Measurements from ENCODE around the gene IGHMBP2.

Gene IGHMBP2

GRCh38 chr11:68939583-68940555 is 36.2 kb downstream of the IGHMBP2 start:
- DNase-seq (ENCODE audit: low spot score) = no peak

DNA sequence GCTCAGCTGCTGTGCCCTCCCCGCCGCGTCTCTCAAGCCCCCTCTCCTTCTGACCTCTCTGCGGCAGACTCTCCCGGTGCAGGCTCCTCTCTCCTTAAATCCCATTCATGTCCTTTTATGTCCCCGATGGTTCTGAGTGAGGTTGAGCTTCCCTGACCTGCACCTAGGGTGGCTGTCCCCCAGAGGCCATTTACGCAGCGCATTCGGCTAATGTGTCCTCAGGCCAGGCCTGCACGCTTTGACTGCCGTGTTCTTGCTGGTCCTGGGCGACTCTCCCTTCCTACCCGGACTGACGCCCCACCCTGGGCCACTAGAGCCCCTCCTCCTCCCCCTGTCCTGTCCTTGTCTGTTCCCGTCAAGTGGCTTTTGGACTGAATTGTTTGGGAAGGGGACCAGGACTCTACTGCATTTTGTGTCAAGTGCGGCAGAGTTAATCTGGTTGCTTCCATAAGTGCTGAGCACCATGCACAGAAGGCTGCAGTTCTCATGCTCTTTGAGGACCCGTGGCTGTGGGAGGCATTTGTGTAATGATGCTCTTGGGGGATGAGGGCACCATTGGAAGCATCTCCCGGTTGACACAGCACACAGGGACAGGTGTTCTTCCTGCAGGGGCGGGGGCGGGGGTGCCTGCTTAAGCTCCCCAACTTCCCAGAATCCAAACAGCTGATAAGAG is 37.1 kb downstream of the IGHMBP2 start:
- no peak for DNase-seq (ENCODE audit: low spot score)

GRCh38 chr11:68941324-68942094 is 37.8 kb downstream of the IGHMBP2 start:
- no peak for DNase-seq (ENCODE audit: low spot score)

DNA sequence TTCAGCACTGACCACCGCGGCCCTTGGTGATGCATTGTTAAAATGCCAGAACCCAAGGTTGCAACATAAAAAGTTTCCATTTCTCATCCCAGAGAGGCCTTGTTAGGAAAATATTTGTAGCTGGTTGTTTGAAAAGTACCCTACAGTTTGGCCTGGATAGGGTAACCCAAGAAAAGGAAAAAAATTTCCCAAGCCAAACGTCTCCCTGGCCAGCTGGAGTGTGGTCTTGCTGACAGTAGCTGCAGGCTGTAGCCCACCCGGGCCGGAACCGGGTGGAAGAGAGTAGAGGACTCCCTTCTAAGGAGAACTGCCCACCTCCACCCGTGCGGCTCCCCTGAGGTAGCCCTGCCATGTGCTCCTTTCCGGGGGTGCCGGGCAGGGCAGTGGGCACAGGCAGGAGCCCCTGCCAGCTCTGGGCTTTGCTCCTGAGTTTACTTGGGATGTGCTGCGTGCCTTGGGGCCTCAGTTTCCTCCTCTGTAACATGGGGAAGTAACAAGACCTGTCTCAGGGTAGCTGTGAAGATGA is 38.5 kb downstream of the IGHMBP2 start:
- no peak for DNase-seq (ENCODE audit: low spot score)

GRCh38 chr11:68942751-68943271 is 39.1 kb downstream of the IGHMBP2 start:
- DNase-seq (ENCODE audit: low spot score) = no peak

DNA sequence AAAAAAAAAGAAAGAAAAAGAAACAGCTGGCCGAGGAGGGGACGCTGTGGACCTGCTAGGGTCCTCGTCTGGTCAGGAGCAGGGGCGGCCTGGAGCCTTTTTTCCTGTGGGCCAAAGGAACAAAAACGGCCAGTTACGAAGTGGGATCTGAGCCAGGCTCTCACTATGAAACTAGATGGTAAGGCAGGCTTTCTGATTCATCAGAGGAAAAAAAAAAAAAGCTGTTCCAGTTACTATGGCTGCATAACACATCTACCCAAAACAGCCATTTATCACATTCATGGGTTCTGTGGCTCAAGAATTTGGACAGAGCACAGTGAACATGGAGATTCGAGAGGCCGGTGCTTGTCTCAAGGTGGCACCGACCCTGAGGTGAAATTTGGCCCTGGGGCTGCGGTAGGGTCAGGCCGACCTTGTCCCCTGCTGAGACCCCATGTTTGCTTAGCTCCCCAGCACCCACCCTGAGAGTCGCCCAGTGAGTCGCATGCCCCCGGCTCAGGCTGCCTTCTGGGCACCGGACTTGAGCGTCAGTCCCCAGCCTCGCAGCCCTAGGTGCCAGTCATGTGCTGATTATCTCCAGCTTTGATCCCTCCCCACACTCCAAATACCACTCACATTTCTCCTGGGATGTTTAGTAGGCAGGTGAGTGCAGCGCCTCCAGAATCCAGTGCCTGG is 42.9 kb downstream of the IGHMBP2 start:
- DNase-seq (ENCODE audit: low spot score) = no peak

- DNase-seq (ENCODE audit: low spot score) = no peak
These were observed 43.5 kb downstream of the IGHMBP2 start for GRCh38 chr11:68947151-68947550.

- no peak for DNase-seq (ENCODE audit: low spot score)
These were observed 44.8 kb downstream of the IGHMBP2 start for GRCh38 chr11:68948496-68948895.

DNA sequence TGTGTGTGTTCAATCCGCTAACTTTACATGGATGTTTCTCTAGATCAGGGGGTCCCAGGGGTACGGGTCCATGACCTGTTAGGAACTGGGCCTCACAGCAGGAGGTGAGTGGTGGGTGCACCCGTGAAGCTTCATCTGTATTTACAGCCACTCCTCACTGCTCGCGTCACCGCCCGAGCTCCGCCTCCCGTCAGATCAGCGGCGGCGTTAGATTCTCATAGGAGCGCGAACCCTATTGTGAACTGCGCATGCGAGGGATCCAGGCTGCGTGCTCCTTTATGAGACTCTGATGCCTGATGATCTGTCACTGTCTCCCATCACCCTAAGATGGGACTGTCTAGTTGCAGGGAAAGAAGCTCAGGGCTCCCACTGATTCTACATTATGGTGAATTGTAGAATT is 45.2 kb downstream of the IGHMBP2 start:
- no peak for DNase-seq (ENCODE audit: low spot score)

DNA sequence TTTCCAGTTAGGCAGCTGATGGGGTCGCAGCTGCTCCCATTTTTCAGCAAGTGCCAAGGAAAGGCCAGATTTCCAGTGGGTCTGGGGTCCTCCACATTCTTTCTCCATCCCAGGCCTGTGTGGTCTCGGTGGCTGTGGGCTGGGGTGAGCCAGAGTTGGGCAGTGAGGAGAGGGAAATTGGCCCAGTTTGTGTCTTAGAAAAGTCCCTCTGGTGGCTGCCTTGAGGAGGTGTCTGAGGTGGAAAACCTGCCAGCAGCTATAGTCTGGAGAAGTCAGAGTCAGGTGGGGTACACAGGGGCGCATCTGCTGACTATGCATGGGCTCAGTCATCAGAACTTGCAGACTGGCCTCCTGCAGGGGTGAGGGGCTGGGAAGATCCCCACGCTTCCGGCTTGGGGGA is 46.6 kb downstream of the IGHMBP2 start:
- no peak for DNase-seq (ENCODE audit: low spot score)

GRCh38 chr11:68950762-68951161 is 47.1 kb downstream of the IGHMBP2 start:
- no peak for DNase-seq (ENCODE audit: low spot score)

DNA sequence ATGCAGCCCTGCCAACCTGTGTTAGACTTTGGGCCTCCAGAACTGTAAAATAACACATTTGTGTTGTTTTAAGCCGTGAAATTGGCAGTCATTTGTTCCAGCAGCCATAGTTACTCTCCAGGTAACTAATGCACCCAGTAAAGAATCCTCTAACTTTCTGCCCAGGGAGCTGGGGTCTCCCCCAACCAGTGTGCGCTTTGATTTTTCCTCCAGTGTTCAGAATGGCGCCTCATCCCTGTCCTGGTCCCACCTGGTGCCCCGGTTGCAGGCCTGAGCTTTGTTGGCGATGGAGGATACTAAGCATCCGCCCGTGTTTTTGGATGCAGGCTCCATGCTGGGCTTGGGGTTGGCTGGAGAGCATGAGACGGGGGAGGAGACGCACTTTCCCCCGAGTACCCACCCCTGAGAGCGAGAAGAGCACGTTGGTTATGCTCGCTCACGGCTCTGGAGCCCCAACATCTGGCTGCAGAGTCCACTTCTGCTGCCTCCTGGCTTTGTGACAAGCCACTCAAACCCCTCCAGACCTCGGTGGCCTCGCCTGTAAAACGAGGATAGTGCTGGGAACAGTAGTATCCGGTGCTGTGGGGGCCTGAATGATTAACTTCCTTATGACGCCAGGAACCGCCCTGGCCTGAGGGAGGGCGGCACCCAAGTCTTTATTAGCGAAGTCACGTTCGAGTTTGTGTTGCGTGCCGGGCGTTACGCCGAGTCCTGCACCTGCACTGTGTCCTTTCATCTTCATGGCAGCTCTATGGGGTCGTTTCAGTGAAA is 51.3 kb downstream of the IGHMBP2 start:
- no peak for DNase-seq (ENCODE audit: low spot score)

GRCh38 chr11:68955607-68955958 is 51.9 kb downstream of the IGHMBP2 start:
- DNase-seq (ENCODE audit: low spot score) = no peak

GRCh38 chr11:68956142-68956541 is 52.5 kb downstream of the IGHMBP2 start:
- DNase-seq (ENCODE audit: low spot score) = peak; percentile 12

- no peak for DNase-seq (ENCODE audit: low spot score)
These were observed 53.0 kb downstream of the IGHMBP2 start for GRCh38 chr11:68956547-68957254.

- DNase-seq (ENCODE audit: low spot score) = no peak
These were observed 54.5 kb downstream of the IGHMBP2 start for GRCh38 chr11:68958211-68958610.

GRCh38 chr11:68959465-68960293 is 56.0 kb downstream of the IGHMBP2 start:
- DNase-seq (ENCODE audit: low spot score) = no peak

DNA sequence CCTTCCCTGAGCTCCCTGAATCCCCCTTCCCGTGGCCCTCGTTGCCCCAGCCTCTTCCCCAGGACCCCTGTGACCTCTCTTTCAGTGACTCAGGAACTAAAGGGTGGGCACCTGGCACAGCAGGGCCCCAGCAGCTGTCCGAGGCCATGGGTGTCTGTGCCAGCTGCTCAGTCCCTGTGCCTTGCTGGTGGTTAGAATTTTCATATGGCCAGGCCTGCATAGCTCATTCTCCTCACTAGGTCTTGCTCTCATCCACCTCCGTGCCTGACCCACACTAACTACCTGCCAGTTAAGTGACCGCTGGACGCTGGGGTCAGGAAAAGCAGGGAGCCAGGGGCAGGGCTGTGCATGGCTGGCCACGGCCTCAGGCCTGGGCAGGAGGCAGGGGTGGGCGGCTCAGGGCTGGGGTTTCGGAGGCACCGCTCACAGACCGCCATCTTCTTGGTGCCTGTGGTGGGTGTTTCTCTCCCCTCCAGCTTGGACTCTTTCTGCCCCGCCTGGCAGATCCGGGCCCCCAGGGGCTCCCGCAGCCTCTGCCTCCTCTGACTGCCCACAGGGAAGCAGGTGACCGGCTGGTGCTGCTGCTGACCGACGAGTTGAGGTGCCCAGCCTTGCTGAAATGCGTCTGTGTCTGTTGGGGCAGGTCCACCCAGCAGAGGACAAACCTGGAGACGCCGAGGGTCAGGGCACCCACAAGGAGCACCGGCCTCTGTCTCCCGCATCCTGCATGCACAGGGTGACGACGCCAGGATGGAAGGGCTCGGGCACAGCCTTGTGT is 56.8 kb downstream of the IGHMBP2 start:
- no peak for DNase-seq (ENCODE audit: low spot score)

Data from CD4-positive, alpha-beta T cell treated with Interleukin-2 at 100 ng/mL for 4 hours (primary cell).